ENCODE data around the gene KDM5C. TPM values are rescaled to one million over a fixed set of nuclear protein-coding genes. Genes with fewer than 3 reads are reported as not detected.
A peak's percentile ranks its signal among the peaks of the same experiment; 100 is the strongest.

Gene KDM5C
- total and polyA plus RNA-seq, 9 of the 15 experiments (the other 6 are each of a cell fraction or from before 2014, with no cell fraction given): 0.62 to 136 (median 52.4) TPM

DNA sequence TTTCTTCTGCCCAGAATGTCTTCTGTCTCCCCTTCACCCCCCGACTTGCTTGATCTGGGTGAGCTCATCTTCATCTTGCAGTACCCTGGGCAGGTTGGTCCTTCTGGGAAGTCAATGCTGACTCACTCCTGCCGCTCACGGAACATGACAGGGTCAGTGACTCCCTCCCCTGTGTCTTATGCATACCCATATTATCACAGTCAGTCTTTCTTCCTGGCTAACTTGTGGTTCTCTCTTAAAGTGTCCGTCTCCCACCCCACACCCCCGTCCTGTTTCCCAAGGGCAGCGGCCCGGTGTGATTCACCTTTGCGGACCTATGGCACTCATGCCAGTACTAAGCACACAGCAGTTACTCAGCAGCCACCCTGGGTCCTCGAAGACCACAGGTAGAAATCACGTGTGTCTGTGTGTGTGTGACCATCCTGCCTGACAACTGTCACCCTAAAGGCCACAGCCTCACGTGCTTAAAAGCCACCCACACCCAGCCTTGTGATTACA lies 38.6 kb upstream of the KDM5C start (continued):
- TF ChIP-seq, protein P1, sequence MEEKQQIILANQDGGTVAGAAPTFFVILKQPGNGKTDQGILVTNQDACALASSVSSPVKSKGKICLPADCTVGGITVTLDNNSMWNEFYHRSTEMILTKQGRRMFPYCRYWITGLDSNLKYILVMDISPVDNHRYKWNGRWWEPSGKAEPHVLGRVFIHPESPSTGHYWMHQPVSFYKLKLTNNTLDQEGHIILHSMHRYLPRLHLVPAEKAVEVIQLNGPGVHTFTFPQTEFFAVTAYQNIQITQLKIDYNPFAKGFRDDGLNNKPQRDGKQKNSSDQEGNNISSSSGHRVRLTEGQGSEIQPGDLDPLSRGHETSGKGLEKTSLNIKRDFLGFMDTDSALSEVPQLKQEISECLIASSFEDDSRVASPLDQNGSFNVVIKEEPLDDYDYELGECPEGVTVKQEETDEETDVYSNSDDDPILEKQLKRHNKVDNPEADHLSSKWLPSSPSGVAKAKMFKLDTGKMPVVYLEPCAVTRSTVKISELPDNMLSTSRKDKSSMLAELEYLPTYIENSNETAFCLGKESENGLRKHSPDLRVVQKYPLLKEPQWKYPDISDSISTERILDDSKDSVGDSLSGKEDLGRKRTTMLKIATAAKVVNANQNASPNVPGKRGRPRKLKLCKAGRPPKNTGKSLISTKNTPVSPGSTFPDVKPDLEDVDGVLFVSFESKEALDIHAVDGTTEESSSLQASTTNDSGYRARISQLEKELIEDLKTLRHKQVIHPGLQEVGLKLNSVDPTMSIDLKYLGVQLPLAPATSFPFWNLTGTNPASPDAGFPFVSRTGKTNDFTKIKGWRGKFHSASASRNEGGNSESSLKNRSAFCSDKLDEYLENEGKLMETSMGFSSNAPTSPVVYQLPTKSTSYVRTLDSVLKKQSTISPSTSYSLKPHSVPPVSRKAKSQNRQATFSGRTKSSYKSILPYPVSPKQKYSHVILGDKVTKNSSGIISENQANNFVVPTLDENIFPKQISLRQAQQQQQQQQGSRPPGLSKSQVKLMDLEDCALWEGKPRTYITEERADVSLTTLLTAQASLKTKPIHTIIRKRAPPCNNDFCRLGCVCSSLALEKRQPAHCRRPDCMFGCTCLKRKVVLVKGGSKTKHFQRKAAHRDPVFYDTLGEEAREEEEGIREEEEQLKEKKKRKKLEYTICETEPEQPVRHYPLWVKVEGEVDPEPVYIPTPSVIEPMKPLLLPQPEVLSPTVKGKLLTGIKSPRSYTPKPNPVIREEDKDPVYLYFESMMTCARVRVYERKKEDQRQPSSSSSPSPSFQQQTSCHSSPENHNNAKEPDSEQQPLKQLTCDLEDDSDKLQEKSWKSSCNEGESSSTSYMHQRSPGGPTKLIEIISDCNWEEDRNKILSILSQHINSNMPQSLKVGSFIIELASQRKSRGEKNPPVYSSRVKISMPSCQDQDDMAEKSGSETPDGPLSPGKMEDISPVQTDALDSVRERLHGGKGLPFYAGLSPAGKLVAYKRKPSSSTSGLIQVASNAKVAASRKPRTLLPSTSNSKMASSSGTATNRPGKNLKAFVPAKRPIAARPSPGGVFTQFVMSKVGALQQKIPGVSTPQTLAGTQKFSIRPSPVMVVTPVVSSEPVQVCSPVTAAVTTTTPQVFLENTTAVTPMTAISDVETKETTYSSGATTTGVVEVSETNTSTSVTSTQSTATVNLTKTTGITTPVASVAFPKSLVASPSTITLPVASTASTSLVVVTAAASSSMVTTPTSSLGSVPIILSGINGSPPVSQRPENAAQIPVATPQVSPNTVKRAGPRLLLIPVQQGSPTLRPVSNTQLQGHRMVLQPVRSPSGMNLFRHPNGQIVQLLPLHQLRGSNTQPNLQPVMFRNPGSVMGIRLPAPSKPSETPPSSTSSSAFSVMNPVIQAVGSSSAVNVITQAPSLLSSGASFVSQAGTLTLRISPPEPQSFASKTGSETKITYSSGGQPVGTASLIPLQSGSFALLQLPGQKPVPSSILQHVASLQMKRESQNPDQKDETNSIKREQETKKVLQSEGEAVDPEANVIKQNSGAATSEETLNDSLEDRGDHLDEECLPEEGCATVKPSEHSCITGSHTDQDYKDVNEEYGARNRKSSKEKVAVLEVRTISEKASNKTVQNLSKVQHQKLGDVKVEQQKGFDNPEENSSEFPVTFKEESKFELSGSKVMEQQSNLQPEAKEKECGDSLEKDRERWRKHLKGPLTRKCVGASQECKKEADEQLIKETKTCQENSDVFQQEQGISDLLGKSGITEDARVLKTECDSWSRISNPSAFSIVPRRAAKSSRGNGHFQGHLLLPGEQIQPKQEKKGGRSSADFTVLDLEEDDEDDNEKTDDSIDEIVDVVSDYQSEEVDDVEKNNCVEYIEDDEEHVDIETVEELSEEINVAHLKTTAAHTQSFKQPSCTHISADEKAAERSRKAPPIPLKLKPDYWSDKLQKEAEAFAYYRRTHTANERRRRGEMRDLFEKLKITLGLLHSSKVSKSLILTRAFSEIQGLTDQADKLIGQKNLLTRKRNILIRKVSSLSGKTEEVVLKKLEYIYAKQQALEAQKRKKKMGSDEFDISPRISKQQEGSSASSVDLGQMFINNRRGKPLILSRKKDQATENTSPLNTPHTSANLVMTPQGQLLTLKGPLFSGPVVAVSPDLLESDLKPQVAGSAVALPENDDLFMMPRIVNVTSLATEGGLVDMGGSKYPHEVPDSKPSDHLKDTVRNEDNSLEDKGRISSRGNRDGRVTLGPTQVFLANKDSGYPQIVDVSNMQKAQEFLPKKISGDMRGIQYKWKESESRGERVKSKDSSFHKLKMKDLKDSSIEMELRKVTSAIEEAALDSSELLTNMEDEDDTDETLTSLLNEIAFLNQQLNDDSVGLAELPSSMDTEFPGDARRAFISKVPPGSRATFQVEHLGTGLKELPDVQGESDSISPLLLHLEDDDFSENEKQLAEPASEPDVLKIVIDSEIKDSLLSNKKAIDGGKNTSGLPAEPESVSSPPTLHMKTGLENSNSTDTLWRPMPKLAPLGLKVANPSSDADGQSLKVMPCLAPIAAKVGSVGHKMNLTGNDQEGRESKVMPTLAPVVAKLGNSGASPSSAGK (IDR thresholded peaks at IDR 0.05): peak; percentile 44
- TF ChIP-seq ID3 (CRISPR knock-in tag; IDR thresholded peaks at IDR 0.05): no peak
- 0 out of 2 replicates have a peak, but pooled peaks have one; percentile 19 for TF ChIP-seq ID3 (tag; IDR thresholded peaks at IDR 0.05)
- peak; percentile 73 for TF ChIP-seq MAFF (IDR thresholded peaks at IDR 0.05; ENCODE audit: low read length)
- peak; percentile 79 for TF ChIP-seq FOSL1 (tag; conservative IDR thresholded peaks at IDR 0.05)
- no peak for TF ChIP-seq TCF15 (CRISPR knock-in tag; IDR thresholded peaks at IDR 0.05)
- no peak for TF ChIP-seq CREB1 (IDR thresholded peaks at IDR 0.05)
- TF ChIP-seq CREB1 (CRISPR knock-in tag; IDR thresholded peaks at IDR 0.05): no peak
- no peak for TF ChIP-seq NKRF (IDR thresholded peaks at IDR 0.05; ENCODE audit: borderline replicate concordance)
- no peak for TF ChIP-seq TCFL5 (CRISPR knock-in tag; conservative IDR thresholded peaks at IDR 0.05)
- peak in 1 of 2 experiments; percentile 10 for TF ChIP-seq E2F6 (IDR thresholded peaks at IDR 0.05; ENCODE audit: borderline replicate concordance in 1 of 2, extremely low read depth in 1 of 2, insufficient read depth in 1 of 2, insufficient read length in 1 of 2, low read depth in 1 of 2, low read length in 1 of 2, poor library complexity in 1 of 2, severe bottlenecking in 1 of 2)
